Glutamatergic neuron (in vitro differentiated cells): ENCODE data around the gene AFM. TPM values are rescaled to one million over a fixed set of nuclear protein-coding genes. Genes with fewer than 3 reads are reported as not detected.

Source experiments
- DNase-seq: peaks from one replicate; pipeline ENCODE4 v3.0.0; 2022
- H3K27ac Mint-ChIP-seq: one replicate; pipeline ENCODE4 v1.8.0; 2020; ENCODE audit warnings: mild to moderate bottlenecking, mixed read lengths, inconsistent platforms; ENCODE audit not compliant: unreplicated experiment
- H3K27me3 Mint-ChIP-seq: one replicate; pipeline ENCODE4 v1.8.0; 2020; ENCODE audit warnings: mild to moderate bottlenecking, moderate library complexity, mixed read lengths, inconsistent platforms; ENCODE audit not compliant: unreplicated experiment
- H3K36me3 Mint-ChIP-seq: one replicate; pipeline ENCODE4 v1.8.0; 2020; ENCODE audit warnings: mild to moderate bottlenecking, mixed read lengths, inconsistent platforms; ENCODE audit not compliant: unreplicated experiment
- H3K4me1 Mint-ChIP-seq: one replicate; pipeline ENCODE4 v1.8.0; 2020; ENCODE audit warnings: mild to moderate bottlenecking, low read depth, mixed read lengths, inconsistent platforms; ENCODE audit not compliant: unreplicated experiment
- H3K4me3 Mint-ChIP-seq: one replicate; pipeline ENCODE4 v1.8.0; 2020; ENCODE audit warnings: mild to moderate bottlenecking, mixed read lengths, inconsistent platforms; ENCODE audit not compliant: unreplicated experiment
- H3K9me3 Mint-ChIP-seq: one replicate; pipeline ENCODE4 v1.8.0; 2020; ENCODE audit warnings: mild to moderate bottlenecking, moderate library complexity, mixed read lengths, inconsistent platforms; ENCODE audit not compliant: unreplicated experiment
- CTCF ChIP-seq: fragments of 200-600 bp; sonication (generic); IDR thresholded peaks from one replicate; pipeline ENCODE4 v1.5.0; 2021; ENCODE audit not compliant: partially characterized antibody, unreplicated experiment
- total RNA-seq: library from RNA; stranded (reverse); fragmentation: NEBNext Ultra II Directional; extraction: Animal tissue kit (Norgen Biotek cat#: 25700); gene quantifications from one replicate; pipeline ENCODE4 v1.2.1, GENCODE V29; 2021; ENCODE audit not compliant: unreplicated experiment

Gene AFM
- total RNA-seq, 1 donor from 2014 or later, result not detected

GRCh38 chr4:73487233-73487632 lies 5.7 kb downstream of the AFM start:
- Mint-ChIP-seq H3K4me3 (no peak overlapping the region), H3K9me3 (no peaks in the 10 kb centered on the region), H3K4me1 (no peaks in the 10 kb centered on the region), H3K27ac (no peak overlapping the region), H3K36me3 (no peaks in the 10 kb centered on the region), H3K27me3 (no peaks in the 10 kb centered on the region)
- TF ChIP-seq CTCF, result no peak
- no peak for DNase-seq

GRCh38 chr4:73499996-73500765 lies 18.6 kb downstream of the AFM start:
- no peaks in the 10 kb centered on the region for H3K36me3 Mint-ChIP-seq
- H3K9me3 Mint-ChIP-seq, result no peaks in the 10 kb centered on the region
- no peaks in the 10 kb centered on the region for H3K27me3 Mint-ChIP-seq
- DNase-seq, result no peak
- no peak overlapping the region for H3K4me3 Mint-ChIP-seq
- no peak for TF ChIP-seq CTCF
- no peak overlapping the region for H3K27ac Mint-ChIP-seq
- no peaks in the 10 kb centered on the region for H3K4me1 Mint-ChIP-seq

- Mint-ChIP-seq H3K4me3 (no peak overlapping the region), H3K27me3 (no peaks in the 10 kb centered on the region), H3K36me3 (no peaks in the 10 kb centered on the region), H3K4me1 (no peaks in the 10 kb centered on the region), H3K9me3 (no peaks in the 10 kb centered on the region), H3K27ac (no peak overlapping the region)
- no peak for DNase-seq
- no peak for TF ChIP-seq CTCF
Observed at GRCh38 chr4:73501664-73502265, 20.2 kb downstream of the AFM start.

GRCh38 chr4:73505567-73505966 lies 24.0 kb downstream of the AFM start:
- H3K36me3 Mint-ChIP-seq, result no peaks in the 10 kb centered on the region
- H3K4me1 Mint-ChIP-seq, result no peaks in the 10 kb centered on the region
- no peak for DNase-seq
- no peaks in the 10 kb centered on the region for H3K9me3 Mint-ChIP-seq
- H3K4me3 Mint-ChIP-seq, result no peak overlapping the region
- H3K27me3 Mint-ChIP-seq, result no peaks in the 10 kb centered on the region
- no peak for TF ChIP-seq CTCF
- no peak overlapping the region for H3K27ac Mint-ChIP-seq

- no peaks in the 10 kb centered on the region for H3K4me1 Mint-ChIP-seq
- no peak for TF ChIP-seq CTCF
- H3K4me3 Mint-ChIP-seq, result no peak overlapping the region
- H3K9me3 Mint-ChIP-seq, result no peaks in the 10 kb centered on the region
- H3K27me3 Mint-ChIP-seq, result no peaks in the 10 kb centered on the region
- no peak overlapping the region for H3K27ac Mint-ChIP-seq
- DNase-seq, result no peak
- no peaks in the 10 kb centered on the region for H3K36me3 Mint-ChIP-seq
Observed at GRCh38 chr4:73507541-73507940, 26.0 kb downstream of the AFM start.
